Activated T-cell treated with anti-CD3 and anti-CD28 coated beads, Interleukin-2, amount 50 U/mL, for 24 hours (primary cell): ENCODE data around the gene PPID.
"Not testable (repeated sequence)": the region's sequence is repeated elsewhere in the genome, so short reads cannot be mapped to it uniquely, and the experiment has no call there.

Source experiments
- DNase-seq: peaks from one replicate; pipeline ENCODE4 v3.0.0-alpha.2; 2020
- H3K27ac Mint-ChIP-seq: 2 replicates; pipeline ENCODE4 v1.8.0; 2020; ENCODE audit warnings: mild to moderate bottlenecking, mixed read lengths
- H3K27me3 Mint-ChIP-seq: 2 replicates; pipeline ENCODE4 v1.8.0; 2020; ENCODE audit warnings: mixed read lengths
- H3K36me3 Mint-ChIP-seq: 2 replicates; pipeline ENCODE4 v1.8.0; 2020; ENCODE audit warnings: low read depth, mixed read lengths
- H3K4me1 Mint-ChIP-seq: 2 replicates; pipeline ENCODE4 v1.8.0; 2020; ENCODE audit warnings: low read depth, mixed read lengths
- H3K4me3 Mint-ChIP-seq: 2 replicates; pipeline ENCODE4 v1.8.0; 2020; ENCODE audit warnings: mild to moderate bottlenecking, moderate library complexity, mixed read lengths
- H3K9me3 Mint-ChIP-seq: 2 replicates; pipeline ENCODE4 v1.8.0; 2020; ENCODE audit warnings: mixed read lengths

Gene PPID

DNA sequence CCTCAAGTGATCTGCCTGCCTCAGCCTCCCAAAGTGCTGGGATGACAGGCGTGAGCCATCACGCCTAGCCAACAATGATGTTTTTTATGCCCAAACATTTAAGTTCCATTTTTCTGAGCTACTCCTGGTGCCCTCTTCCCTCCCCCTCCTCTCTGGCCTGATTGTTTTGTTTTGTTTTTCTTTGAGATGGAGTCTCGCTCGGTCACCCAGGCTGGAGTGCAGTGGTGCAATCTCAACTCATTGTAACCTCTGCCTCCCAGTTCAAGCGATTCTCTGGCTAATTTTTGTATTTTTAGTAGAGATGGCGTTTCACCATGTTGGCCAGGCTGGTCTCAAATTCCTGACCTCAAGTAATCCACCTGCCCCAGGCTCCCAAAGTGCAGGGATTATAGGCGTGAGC, 32.6 kb upstream of the PPID start:
- H3K36me3 Mint-ChIP-seq, H3K9me3 Mint-ChIP-seq, H3K4me1 Mint-ChIP-seq, DNase-seq, H3K4me3 Mint-ChIP-seq, H3K27ac Mint-ChIP-seq: not testable (repeated sequence)
- peaks cover 22% of the 10 kb centered on the region for H3K27me3 Mint-ChIP-seq

- Mint-ChIP-seq H3K36me3 (no peaks in the 10 kb centered on the region), H3K4me1 (no peaks in the 10 kb centered on the region), H3K4me3 (no peak overlapping the region), H3K9me3 (peaks cover 3% of the 10 kb centered on the region), H3K27ac (no peak overlapping the region), H3K27me3 (peaks cover 22% of the 10 kb centered on the region)
- no peak for DNase-seq
Observed at GRCh38 chr4:158754385-158755180, 31.4 kb upstream of the PPID start.

DNA sequence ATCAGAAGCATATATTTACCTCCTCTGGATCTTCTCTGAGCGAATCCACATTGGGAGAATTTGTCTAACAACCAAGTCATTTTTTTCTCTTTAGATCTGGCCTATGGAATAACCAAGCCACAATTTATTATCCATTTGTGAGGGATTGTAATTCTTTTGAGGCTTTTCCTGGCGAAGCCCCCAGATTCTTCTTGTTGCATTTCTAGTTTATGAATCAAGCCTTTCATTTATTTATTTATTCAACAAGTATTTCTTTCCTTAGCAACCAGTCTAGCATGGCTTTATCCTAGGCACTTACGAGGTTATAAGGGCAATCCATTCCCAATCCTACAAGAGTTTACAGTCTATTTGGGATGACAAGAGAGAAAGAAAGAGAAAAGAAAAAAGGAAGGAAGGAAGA, 27.2 kb upstream of the PPID start:
- no peaks in the 10 kb centered on the region for H3K4me1 Mint-ChIP-seq
- no peaks in the 10 kb centered on the region for H3K9me3 Mint-ChIP-seq
- DNase-seq: no peak
- no peaks in the 10 kb centered on the region for H3K27me3 Mint-ChIP-seq
- H3K36me3 Mint-ChIP-seq: no peaks in the 10 kb centered on the region
- no peak overlapping the region for H3K4me3 Mint-ChIP-seq
- no peak overlapping the region for H3K27ac Mint-ChIP-seq

DNA sequence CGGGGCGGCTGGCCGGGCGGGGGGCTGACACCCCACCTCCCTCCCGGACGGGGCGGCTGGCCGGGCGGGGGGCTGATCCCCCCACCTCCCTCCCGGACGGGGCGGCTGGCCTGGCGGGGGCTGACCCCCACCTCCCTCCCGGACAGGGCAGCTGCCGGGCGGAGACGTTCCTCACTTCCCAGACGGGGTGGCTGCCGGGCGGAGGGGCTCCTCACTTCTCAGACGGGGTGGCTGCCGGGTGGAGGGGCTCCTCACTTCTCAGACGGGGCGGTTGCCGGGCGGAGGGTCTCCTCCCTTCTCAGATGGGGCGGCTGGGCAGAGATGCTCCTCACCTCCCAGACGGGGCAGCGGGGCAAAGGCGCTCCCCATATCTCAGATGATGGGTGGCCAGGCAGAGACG, 23.3 kb upstream of the PPID start:
- H3K27me3 Mint-ChIP-seq, H3K27ac Mint-ChIP-seq, H3K4me1 Mint-ChIP-seq, H3K9me3 Mint-ChIP-seq, H3K4me3 Mint-ChIP-seq, H3K36me3 Mint-ChIP-seq, DNase-seq: not testable (repeated sequence)

DNA sequence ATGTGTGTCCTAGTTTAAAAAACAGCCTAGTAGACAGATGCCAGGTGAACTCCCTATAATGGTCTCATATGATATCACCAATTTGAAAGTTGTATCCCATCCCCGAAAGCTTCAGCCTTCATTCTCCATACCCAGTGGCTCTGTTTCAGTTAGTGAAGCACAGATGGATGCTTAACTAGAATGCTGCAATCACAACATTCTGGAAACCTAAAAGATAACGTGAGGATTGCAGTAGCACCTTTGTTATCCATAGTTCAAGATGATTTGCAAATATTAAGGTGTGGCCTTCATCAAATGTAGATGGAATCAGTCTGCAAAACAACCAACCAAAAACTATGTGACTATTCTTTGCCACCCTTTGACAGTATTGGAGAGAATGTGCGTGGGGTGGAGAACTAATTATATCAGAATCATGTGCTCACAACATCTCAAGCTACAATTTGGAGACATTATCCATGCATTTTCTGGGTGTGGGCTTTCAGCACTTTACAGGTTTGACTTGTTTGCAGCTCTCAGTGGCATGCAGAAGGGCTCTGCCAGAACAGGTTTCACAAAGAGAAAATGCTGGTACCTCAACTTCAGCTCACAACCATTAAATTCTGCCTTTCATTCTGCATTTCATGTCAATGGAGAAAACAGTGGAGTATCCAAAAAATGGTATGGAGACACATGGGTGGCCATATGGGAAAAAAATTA, 18.3 kb upstream of the PPID start:
- H3K27ac Mint-ChIP-seq: no peak overlapping the region
- DNase-seq: no peak
- H3K4me3 Mint-ChIP-seq: no peak overlapping the region
- H3K9me3 Mint-ChIP-seq: no peaks in the 10 kb centered on the region
- H3K4me1 Mint-ChIP-seq: no peaks in the 10 kb centered on the region
- peaks cover 6% of the 10 kb centered on the region for H3K27me3 Mint-ChIP-seq
- no peaks in the 10 kb centered on the region for H3K36me3 Mint-ChIP-seq

- H3K4me1 Mint-ChIP-seq: no peaks in the 10 kb centered on the region
- no peak overlapping the region for H3K4me3 Mint-ChIP-seq
- no peaks in the 10 kb centered on the region for H3K36me3 Mint-ChIP-seq
- no peaks in the 10 kb centered on the region for H3K9me3 Mint-ChIP-seq
- peaks cover 7% of the 10 kb centered on the region for H3K27me3 Mint-ChIP-seq
- H3K27ac Mint-ChIP-seq: no peak overlapping the region
- no peak for DNase-seq
Observed at GRCh38 chr4:158739600-158739999, 16.4 kb upstream of the PPID start.

DNA sequence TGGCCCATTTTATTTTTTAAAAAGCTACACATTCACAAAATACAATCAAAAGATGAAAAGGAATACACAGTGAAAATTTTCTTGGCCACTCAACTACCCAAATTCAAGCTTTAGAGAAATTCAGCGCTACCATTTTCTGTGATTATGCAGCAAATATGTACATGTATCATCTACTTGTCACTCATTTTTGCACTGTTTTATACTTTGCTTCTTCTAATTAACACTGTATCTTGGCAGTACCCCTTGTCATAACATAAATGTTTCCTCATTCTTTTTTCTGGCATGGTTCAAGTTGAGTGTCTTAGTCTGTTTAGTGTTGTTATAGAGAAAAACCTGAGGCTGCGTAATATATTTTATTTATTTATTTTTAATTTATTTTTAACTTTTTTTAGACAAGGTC, 15.7 kb upstream of the PPID start:
- Mint-ChIP-seq H3K36me3 (no peaks in the 10 kb centered on the region), H3K27me3 (peaks cover 7% of the 10 kb centered on the region), H3K27ac (no peak overlapping the region), H3K4me3 (no peak overlapping the region), H3K9me3 (no peaks in the 10 kb centered on the region), H3K4me1 (no peaks in the 10 kb centered on the region)
- no peak for DNase-seq

DNA sequence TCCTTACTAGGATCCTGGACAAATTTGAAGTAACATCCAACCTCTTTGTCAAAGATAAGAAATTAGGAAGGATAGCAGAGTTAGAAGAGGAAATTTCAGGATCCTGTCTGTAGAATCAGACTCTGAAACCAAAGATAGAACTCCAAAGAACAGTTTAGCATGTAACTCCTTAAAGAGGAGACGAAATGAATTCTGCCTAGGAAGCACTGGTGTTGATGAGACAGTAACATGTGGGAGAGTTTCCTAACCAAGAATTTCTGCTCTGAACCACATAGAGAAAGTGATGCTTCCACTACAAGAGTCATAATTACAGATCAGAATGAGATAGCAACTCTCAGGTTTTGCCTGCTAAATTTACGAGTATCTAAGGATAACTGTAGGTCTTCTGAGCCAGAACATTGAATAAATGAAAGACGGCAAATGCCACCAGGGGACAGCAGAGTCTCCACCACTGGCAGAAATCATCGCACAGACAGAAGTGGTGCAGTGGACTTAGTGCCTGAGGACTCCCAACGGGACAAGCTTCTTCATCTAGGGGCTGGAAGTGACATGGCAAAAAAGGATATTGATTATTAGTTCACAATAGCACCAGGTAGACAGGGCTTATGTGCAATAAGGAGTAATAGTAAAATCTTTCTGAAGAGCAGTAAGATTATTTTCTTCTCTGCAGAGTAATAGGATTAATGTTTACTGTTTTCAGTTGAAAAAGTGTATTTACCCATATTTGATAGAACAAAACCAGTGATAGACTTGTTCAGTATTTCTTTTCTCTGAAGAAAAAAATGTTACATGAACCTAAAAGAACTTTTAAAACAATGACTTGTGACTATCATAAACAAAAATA, 6.7 kb upstream of the PPID start:
- Mint-ChIP-seq H3K4me3 (no peak overlapping the region), H3K27me3 (peaks cover 41% of the 10 kb centered on the region), H3K36me3 (no peaks in the 10 kb centered on the region), H3K27ac (no peak overlapping the region), H3K4me1 (peaks cover 35% of the 10 kb centered on the region), H3K9me3 (no peaks in the 10 kb centered on the region)
- peak; percentile 45 for DNase-seq

DNA sequence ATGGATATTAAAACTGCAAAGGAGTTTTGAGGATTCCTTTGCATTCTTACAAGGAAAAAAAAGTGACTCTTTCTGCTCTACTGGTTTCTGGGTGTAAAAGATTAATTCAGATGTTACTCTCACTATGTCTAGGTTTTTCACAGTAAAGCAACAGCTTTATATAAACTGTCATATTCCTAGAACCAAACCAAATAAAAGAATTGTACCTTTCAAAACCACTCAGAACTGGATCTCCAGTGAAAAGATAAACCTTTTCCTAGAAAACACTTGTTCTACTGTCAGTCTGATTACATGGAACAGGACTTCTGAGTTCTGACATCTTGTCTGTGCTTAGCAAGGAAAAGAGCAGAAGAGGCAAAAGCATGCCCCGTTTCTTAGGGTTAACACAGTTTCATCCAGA, 5.0 kb upstream of the PPID start:
- Mint-ChIP-seq H3K9me3 (no peaks in the 10 kb centered on the region), H3K4me3 (no peak overlapping the region), H3K27me3 (peaks cover 41% of the 10 kb centered on the region), H3K27ac (no peak overlapping the region), H3K4me1 (peaks cover 48% of the 10 kb centered on the region), H3K36me3 (peaks cover 5% of the 10 kb centered on the region)
- no peak for DNase-seq

GRCh38 chr4:158726633-158727032, 3.4 kb upstream of the PPID start:
- H3K36me3 Mint-ChIP-seq: peaks cover 21% of the 10 kb centered on the region
- H3K4me1 Mint-ChIP-seq: peaks cover 56% of the 10 kb centered on the region

DNA sequence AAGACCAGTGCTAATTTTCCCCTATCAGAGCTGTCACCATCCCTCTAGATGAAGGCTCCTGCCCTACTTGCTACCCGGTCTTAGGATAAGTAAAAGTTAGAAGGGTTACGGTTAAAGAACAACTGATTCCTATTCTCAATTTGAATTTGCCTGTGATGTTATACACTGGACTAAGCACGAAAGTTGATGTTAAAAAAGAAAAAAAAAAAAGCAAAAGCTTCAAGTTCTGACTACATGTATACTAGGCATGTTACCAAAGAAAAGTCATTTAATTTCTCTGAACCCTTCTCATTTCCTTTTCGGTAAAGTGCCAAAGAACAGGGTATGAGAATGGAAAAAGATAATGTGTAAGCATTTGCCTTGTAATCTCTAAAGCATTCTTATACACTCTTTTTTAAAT, 1.4 kb upstream of the PPID start:
- Mint-ChIP-seq H3K4me3 (peak overlapping the region; percentile 51), H3K36me3 (peaks cover 39% of the 10 kb centered on the region), H3K4me1 (peaks cover 68% of the 10 kb centered on the region), H3K27ac (peak overlapping the region; percentile 84), H3K27me3 (peaks cover 20% of the 10 kb centered on the region), H3K9me3 (no peaks in the 10 kb centered on the region)
- no peak for DNase-seq

More at GRCh38 chr4:158726633-158727032, 3.4 kb upstream of the PPID start:
- Mint-ChIP-seq H3K4me3 (no peak overlapping the region), H3K27me3 (peaks cover 29% of the 10 kb centered on the region), H3K9me3 (no peaks in the 10 kb centered on the region), H3K27ac (peak overlapping the region; percentile 4)
- DNase-seq: no peak

DNA sequence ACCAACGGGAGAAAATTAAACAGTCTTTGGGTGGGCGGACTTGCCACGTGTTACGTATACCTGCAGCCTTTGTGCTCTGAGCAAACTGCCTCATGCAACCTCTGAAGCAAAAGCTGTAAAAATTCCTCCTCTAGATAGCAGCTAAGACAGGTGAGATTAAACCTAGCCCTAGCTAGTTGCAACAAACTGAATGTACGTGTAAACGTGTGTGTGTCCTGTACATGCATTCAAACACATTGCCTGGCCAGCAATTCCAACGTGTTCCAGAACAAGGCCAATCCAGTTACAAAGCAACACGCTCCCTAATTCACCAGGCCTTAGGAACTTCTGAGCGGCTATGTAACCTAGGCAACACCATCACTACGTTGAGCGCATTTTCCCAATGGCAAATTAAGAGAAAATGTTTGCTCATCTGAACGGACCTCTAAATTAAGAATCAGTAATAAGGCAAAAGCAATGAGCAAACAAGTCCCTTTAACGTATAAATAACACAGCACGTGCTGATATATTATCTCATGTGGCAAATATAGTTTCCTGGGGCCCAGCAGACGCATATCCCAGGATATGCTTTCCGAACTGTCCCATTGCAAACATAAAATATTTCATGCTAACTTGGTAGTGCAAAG, 792 bp downstream of the PPID start:
- Mint-ChIP-seq H3K27me3 (peaks cover 5% of the 10 kb centered on the region), H3K36me3 (peaks cover 62% of the 10 kb centered on the region), H3K27ac (peak overlapping the region; percentile 100), H3K4me3 (peak overlapping the region; percentile 96), H3K9me3 (no peaks in the 10 kb centered on the region), H3K4me1 (peaks cover 57% of the 10 kb centered on the region)
- peak; percentile 41 for DNase-seq

DNA sequence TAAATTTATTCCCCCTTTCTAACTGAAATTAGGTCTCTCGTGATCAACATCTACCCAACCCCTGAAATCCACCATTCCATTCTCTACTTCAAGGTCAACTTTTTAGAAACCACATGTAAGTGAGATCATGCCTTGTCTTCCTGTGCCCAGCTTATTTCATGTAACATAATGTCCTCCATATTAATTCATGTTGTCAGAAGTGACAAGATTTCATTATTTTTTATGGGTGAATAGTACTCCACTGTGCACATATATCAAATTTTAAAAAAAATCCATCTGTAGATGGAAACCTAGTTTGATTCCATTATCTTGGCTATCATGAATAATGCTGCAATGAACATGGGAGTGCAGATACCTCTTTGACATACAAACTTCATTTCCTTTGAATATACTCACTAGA, 1.5 kb downstream of the PPID start:
- no peak for DNase-seq
- H3K27ac Mint-ChIP-seq: peak overlapping the region; percentile 100
- peaks cover 55% of the 10 kb centered on the region for H3K4me1 Mint-ChIP-seq
- peaks cover 68% of the 10 kb centered on the region for H3K36me3 Mint-ChIP-seq
- H3K4me3 Mint-ChIP-seq: peak overlapping the region; percentile 96
- H3K27me3 Mint-ChIP-seq: peaks cover 1% of the 10 kb centered on the region
- H3K9me3 Mint-ChIP-seq: no peaks in the 10 kb centered on the region

- Mint-ChIP-seq H3K36me3 (peaks cover 96% of the 10 kb centered on the region), H3K27ac (peak overlapping the region; percentile 42)
Observed at GRCh38 chr4:158715802-158716201, 7.4 kb downstream of the PPID start.

More at GRCh38 chr4:158715802-158716201, 7.4 kb downstream of the PPID start:
- peaks cover 22% of the 10 kb centered on the region for H3K4me1 Mint-ChIP-seq
- no peak overlapping the region for H3K4me3 Mint-ChIP-seq
- no peaks in the 10 kb centered on the region for H3K27me3 Mint-ChIP-seq
- no peaks in the 10 kb centered on the region for H3K9me3 Mint-ChIP-seq
- DNase-seq: no peak
